Lung (tissue), 12 donors: ENCODE data around the gene C7. TPM values are rescaled to one million over a fixed set of nuclear protein-coding genes. Genes with fewer than 3 reads are reported as not detected.

Experiments used
- ATAC-seq: fragments of 200-7000 bp; cut with Tn5 transposase; one replicate; pipeline ENCODE4 v1.9.1; 2020; ENCODE audit warnings: moderate number of reproducible peaks; ENCODE audit not compliant: insufficient read depth, low FRiP score
- DNase-seq, 3 donors: peaks; one replicate each; pipeline ENCODE4 v3.0.0-alpha.2; 2013 to 2017
- H3K27ac ChIP-seq, 2 donors: one replicate each; pipeline ENCODE4 v1.5.1; 2013; ENCODE audit warnings: mild to moderate bottlenecking in 2 of 2, moderate library complexity in 2 of 2, control low read depth in 1 of 2, inconsistent platforms in 1 of 2, low read depth in 1 of 2, low read length in 1 of 2
- H3K27me3 ChIP-seq, 3 donors: one replicate each; pipeline ENCODE4 v1.5.1; 2013; ENCODE audit warnings: low read length in 2 of 3; ENCODE audit not compliant: control insufficient read depth in 3 of 3, insufficient read depth in 3 of 3
- H3K36me3 ChIP-seq, 4 donors: one replicate each; pipeline ENCODE4 v1.5.1; 2013; ENCODE audit warnings: low read length in 4 of 4, mild to moderate bottlenecking in 1 of 4, moderate library complexity in 1 of 4; ENCODE audit not compliant: control insufficient read depth in 4 of 4, insufficient read depth in 4 of 4
- H3K4me1 ChIP-seq, 5 donors: one replicate each; pipeline ENCODE4 v1.5.1; 2013; ENCODE audit warnings: low read length in 5 of 5, mild to moderate bottlenecking in 2 of 5, moderate library complexity in 1 of 5; ENCODE audit not compliant: control insufficient read depth in 5 of 5, insufficient read depth in 5 of 5
- H3K4me3 ChIP-seq: one replicate; pipeline ENCODE4 v1.5.1; 2013; ENCODE audit warnings: mild to moderate bottlenecking, control low read depth, moderate library complexity
- H3K9ac ChIP-seq, 2 donors: one replicate each; pipeline ENCODE4 v1.5.1; 2013; ENCODE audit warnings: low read length in 2 of 2, control low read depth in 1 of 2; ENCODE audit not compliant: insufficient read depth in 1 of 2
- H3K9me3 ChIP-seq, 4 donors: one replicate each; pipeline ENCODE4 v1.5.1; 2013; ENCODE audit warnings: low read length in 3 of 4, mild to moderate bottlenecking in 1 of 4, moderate library complexity in 1 of 4; ENCODE audit not compliant: control insufficient read depth in 4 of 4, insufficient read depth in 3 of 4
- WGBS, 2 donors: extraction: QIAGEN DNeasy Blood & Tissue Kit; methylation state at CpG; one replicate each; pipeline ENCODE4 v1.1.7; 2013; 5-methylcytosine and 5-hydroxymethylcytosine counted together
- polyA plus RNA-seq, 2 donors: library from polyadenylated mRNA; stranded (reverse); fragments of 200-250 nt; gene quantifications; one replicate each; pipeline ENCODE4 v1.2.1, GENCODE V29; 2013
- total RNA-seq, 2 donors: library from RNA; depleted of rRNA in 1 of 2; stranded (reverse); fragments of >200 nt in 1 of 2; gene quantifications; one replicate each; pipeline ENCODE4 v1.2.1, GENCODE V29; 2014 to 2021
- TF ChIP-seq, protein P1 (sequence below): IDR thresholded peaks from 2 replicates; pipeline ENCODE4 v1.5.1; 2012; ENCODE audit warnings: mild to moderate bottlenecking; ENCODE audit errors: control extremely low read depth, extremely low read depth
- donor health status: control.
- donor health status: control.
- donor health status: Bipolar disorder and iron deficiency.
- donor health status: healthy.
- donor health status: DM: yes; HTN: yes; CAD: no.

Gene C7
- total and polyA plus RNA-seq, 4 donors: 46.2 to 763 (median 120) TPM

DNA sequence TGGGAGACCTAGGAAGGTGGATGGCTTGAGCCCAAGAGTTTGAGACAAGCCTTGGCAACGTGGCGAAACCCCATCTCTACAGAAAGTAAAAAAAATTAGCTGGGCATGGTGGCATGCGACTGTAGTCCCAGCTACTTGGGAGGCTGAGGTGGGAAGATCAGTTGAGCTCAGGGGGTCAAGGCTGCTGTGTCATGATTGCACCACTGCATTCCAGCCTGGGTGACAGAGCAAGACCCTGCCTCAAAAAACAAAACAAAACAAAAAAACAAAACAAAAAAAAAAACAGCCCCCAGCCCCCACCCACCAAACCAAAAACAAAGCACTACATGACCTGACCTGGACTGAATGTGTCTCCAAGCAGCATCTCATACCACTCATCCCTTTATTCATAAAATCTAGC lies 33.3 kb upstream of the C7 start:
- H3K4me1 ChIP-seq: peaks cover 0 to 4% (median 0%) of the 10 kb centered on the region in 5 donors
- no peak overlapping the region for H3K4me3 ChIP-seq
- WGBS, 2 donors: 75 to 90% methylated on average over 3 of the region's 3 CpGs
- H3K36me3 ChIP-seq: no peaks in the 10 kb centered on the region
- ATAC-seq: no peak
- TF ChIP-seq, protein P1, sequence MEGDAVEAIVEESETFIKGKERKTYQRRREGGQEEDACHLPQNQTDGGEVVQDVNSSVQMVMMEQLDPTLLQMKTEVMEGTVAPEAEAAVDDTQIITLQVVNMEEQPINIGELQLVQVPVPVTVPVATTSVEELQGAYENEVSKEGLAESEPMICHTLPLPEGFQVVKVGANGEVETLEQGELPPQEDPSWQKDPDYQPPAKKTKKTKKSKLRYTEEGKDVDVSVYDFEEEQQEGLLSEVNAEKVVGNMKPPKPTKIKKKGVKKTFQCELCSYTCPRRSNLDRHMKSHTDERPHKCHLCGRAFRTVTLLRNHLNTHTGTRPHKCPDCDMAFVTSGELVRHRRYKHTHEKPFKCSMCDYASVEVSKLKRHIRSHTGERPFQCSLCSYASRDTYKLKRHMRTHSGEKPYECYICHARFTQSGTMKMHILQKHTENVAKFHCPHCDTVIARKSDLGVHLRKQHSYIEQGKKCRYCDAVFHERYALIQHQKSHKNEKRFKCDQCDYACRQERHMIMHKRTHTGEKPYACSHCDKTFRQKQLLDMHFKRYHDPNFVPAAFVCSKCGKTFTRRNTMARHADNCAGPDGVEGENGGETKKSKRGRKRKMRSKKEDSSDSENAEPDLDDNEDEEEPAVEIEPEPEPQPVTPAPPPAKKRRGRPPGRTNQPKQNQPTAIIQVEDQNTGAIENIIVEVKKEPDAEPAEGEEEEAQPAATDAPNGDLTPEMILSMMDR: no peak
- H3K27me3 ChIP-seq: no peaks in the 10 kb centered on the region
- no peak for DNase-seq
- H3K27ac ChIP-seq: no peak overlapping the region
- H3K9me3 ChIP-seq: no peaks in the 10 kb centered on the region
- H3K9ac ChIP-seq: no peak overlapping the region

DNA sequence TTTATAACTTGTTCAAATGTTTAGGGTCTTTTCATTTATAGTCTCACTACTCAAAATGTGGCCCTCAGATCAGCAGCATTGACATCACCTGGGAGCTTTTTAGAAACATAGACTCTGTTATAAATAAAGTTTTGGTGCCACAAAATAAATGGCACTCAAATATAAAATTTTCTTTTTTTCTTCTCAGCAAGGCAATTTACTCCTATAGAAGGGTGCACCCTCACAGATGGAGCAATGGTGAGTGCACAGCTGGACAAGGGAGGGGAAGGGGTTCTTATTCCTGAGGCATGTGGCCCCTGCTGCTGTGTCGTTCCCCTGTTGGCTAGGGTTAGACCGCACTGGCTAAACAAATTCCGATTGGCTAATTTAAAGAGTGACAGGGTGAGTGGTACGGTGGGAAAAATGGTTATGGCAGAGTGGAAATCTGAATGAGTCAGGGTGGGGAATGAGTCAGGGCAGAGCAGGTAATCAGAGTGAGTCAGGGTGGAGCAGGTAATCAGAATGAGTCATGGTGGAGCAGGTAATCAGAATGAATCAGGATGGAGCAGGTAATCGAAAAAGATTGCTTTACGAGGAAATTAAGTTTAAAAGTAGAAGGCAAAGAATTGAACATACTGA lies 31.8 kb upstream of the C7 start:
- Histone ChIP-seq H3K27me3 (no peaks in the 10 kb centered on the region), H3K9ac (no peak overlapping the region), H3K36me3 (no peaks in the 10 kb centered on the region), H3K9me3 (no peaks in the 10 kb centered on the region), H3K4me3 (no peak overlapping the region), H3K4me1 (peaks cover 0 to 4% (median 0%) of the 10 kb centered on the region in 5 donors), H3K27ac (no peak overlapping the region)
- DNase-seq (no peak), ATAC-seq (no peak)
- 92 to 95% methylated on average over 6 of the region's 6 CpGs for WGBS, 2 donors
- TF ChIP-seq, protein P1: no peak

DNA sequence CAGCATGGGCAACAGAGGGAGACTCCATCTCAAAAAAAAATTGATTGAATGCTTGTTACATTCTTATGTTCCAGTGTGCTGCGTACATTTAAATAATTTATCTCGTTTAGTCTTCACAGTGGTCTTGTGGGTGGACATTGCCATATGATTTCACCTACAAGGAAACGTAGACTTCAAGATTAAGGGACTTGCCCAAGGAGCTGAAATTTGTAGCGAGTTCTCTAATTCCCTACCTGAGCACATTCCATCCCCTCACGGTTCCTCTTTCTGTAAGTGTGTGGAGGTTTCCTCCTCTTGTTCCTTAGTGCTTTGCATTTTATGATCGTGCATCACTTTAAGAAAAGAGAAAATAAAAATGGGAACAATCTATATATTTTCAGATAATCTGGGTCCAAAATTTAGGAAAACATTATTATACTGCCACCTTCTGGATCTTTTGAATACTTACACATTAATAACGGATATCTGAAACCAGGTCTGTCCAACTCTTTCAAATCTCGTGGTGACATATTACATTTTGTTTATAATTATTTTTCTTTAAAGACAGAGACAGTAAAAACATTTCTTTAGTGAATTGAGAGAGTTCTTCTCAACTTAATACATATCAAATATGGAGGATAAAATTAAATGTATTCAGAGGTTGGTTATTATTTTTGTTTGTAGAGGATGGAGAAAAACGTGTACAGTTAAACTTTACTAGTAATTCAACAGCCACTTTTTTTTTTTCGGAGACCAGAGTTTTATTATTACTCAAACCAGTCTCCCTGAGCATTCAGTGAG lies 29.9 kb upstream of the C7 start:
- H3K4me3 ChIP-seq: no peak overlapping the region
- H3K27ac ChIP-seq: no peak overlapping the region
- no peak for ATAC-seq
- peaks cover 0 to 4% (median 0%) of the 10 kb centered on the region in 5 donors for H3K4me1 ChIP-seq
- 31 to 36% methylated on average over 10 of the region's 10 CpGs for WGBS, 2 donors
- peak in 2 of 3 donors; percentile 51 to 54 for DNase-seq
- H3K9me3 ChIP-seq: no peaks in the 10 kb centered on the region
- TF ChIP-seq, protein P1: peak; percentile 34
- no peaks in the 10 kb centered on the region for H3K36me3 ChIP-seq
- no peaks in the 10 kb centered on the region for H3K27me3 ChIP-seq
- no peak overlapping the region for H3K9ac ChIP-seq
